ENCODE data around the gene PRH2.

PRH2 gene

DNA sequence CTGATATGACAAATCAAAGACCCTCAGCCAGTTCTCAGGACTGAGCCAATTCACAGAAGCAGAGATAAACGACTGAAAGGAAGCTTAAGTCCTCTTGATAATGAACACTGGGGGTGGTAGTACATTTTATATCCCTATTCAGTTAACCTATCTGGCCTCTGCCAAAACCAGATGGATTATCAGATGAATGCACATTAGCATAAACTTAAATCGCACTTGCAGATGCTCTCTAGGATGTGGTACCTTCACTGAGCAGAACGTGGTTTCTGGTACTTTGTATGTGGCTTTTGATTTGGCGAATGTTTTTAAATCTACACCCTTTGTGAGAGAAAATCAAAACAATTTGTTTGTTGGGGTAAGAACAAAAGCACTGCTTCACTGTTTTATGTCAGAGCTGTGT is 31.2 kb downstream of the PRH2 start:
- DNase-seq (ENCODE audit: low spot score), result no peak

DNA sequence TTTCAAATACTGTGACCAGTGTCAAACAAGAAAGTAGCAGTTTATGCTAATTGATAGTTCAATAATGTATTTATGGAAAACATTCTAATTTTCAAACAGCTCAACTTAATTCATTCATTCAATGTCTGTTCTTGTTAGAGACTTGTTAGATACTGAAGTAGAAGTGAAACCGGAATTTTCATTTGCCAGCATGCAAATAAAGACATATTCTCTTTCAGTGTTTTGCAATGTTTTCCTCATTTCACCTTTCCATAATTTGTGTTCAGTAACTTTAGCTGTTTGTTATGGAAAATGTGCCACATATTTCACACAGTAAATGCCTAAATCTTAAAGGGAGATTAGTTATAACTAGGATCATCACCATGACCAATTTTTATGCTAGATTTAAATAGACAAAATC is 36.4 kb downstream of the PRH2 start:
- no peak for DNase-seq (ENCODE audit: low spot score)

DNA sequence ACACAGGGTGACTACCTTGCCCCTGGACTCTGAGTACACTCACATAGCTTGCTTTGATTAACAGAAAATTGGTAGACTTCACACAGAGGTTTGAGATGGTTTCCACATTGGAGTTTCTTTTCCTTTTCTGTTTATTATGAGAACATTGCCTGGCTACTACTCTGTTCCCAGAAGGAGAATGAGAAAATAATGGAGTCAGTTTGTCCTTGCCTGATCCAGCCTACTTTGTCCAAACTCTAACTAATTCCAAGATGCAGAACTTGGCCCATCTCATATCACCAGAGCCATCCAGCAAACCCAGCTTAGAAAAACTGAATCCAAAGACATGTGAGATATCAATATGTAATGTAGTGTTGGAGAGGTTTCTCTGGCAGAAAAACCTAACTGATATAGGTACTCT is 37.3 kb downstream of the PRH2 start:
- no peak for DNase-seq (ENCODE audit: low spot score)

DNA sequence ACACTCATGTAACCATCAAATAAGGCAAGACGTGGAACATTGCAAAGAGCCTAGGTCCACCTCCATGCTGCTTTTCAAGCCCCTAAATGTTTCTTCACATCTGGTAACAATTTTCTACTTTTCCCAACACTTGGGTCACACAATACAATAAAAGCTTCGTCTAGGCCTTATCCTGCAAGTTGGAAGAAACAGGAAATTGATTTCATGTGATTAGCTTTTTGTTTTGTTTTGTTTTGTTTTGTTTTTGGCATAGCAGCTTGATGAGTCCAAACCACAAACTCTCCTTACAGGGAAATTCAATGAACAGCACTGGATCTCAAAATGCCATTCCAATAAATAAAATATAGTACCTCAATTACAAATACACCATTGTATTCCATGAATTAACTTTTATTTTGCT is 38.4 kb downstream of the PRH2 start:
- DNase-seq (ENCODE audit: low spot score), result peak; percentile 56

DNA sequence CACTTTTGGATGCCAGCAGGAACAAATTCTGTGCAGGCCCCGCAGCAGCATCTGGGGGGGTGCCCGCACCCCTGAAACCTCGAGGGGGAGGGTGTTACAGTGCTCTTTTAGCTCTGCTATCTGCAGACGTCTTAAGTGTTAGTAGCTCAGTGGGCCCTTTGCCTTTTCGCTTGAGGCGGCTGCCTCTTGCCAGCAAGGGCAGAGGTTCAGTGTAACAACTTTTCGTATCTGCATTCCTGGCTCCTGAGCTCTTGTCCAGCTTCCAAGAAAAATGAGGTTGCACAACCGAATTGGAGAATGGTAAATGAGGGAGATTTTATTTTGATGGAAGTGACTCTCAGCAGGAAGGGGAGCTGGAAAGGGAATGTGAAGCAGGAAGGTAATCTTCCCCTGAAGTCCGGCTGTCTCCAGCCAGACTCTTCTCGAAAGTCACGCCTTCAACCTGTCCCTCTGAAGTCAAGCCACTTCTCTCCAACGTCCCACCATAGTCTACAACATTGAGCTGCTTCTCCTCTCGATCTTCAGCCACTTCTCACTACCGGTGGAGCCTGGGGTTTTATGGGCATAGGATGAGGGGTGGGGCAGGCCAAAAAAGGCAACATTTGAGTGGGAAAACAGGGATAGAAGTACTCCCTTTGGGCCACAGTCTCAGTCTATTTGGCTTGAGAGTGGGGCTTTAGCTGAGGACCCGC is 39.9 kb downstream of the PRH2 start:
- peak; percentile 20 for DNase-seq (ENCODE audit: low spot score)

DNA sequence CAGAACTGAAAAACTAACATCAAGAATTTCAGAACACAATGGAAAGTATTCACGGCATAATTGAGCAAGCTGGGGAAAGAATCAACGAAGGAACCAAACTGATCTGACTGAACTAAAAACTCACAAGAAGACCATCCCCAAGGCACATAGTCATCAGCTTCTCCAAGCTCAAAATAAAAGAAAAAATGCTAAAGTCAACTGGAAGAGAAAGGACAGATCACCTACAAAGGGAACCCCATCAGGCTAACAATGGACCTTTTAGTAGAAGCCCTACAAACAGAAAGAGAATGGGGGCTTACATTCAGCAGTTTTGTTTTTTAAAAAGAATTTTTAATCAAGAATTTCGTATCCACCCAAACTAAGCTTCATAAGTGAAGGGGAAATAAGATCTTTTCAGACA is 45.9 kb downstream of the PRH2 start:
- DNase-seq (ENCODE audit: low spot score), result no peak

DNA sequence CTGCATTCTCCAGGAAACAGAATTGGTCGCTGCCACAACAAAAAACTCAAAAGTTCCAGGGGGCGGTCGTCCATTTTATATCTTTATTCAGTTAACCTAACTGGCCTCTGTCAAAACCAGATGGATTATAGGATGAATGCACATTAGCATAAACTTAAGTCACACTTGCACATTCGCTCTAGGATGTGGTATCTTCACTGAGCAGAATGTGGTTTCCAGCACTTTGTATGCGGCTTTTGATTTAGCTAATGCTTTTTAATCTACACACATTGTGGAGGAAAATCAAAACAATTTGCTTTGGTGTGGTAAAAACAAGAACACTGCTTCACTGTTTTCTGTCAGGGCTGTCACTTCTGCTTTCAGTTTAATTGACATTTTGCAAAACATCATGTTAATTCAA is 53.2 kb downstream of the PRH2 start:
- DNase-seq (ENCODE audit: low spot score), result no peak

Data from GM03348 (cell line).